ENCODE measurements around the gene RPGRIP1L.

Gene RPGRIP1L

DNA sequence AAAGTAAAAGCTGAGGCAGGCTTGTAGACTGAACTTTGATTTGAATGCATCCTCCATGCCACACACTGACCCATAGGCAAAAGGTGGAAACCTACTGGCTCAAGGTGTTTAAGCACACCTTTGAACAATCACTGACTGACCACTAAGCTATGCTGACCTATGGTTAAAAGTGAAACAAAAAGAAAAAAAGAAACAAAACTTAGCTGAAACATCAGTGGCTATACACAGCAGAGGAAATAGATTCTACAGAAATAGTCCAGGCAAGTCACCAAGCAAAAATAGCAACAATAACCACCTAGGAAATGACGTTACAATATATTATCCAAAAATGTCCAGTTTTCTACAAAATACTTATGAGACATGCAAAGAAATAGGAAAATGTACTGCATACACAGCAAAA lies 60.2 kb downstream of the RPGRIP1L start:
- DNase-seq: no peak

DNA sequence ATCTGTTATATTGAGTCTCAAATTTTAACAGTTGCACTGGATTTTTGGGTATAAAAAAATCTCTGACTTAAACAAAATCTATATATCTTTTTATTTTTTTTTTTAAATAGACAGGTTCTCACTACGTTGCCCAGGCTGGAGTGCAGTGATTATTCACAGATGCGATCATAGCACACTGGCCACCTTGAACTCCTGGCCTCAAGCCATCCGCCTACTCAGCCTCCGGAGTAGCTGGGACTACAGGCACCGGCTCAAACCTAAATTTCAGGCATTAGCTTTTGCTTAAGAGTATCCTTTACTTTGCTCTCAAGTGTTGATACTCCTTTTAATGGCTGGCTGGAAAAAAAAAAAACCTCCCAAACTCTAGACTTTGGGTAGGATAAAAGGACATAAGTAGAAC lies 61.6 kb downstream of the RPGRIP1L start:
- DNase-seq: no peak

DNA sequence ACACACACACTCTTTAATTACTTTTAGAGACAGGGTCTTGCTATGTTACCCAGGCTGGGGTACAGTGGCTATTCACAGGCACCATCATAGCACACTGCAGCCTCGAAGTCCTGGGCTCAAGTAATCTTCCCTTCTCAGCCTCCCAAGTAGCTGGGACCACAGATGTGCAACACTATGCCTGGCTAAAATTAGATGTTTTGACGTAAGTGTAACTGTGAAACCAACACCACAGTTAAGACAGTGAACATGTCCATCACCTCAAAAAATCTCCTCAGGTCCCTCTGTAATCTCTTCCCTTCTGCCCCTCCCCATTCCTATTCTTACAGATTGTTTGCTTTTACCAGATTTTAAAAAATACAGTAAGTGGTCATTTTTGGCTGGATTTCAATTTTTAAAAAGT lies 66.7 kb downstream of the RPGRIP1L start:
- DNase-seq: no peak

DNA sequence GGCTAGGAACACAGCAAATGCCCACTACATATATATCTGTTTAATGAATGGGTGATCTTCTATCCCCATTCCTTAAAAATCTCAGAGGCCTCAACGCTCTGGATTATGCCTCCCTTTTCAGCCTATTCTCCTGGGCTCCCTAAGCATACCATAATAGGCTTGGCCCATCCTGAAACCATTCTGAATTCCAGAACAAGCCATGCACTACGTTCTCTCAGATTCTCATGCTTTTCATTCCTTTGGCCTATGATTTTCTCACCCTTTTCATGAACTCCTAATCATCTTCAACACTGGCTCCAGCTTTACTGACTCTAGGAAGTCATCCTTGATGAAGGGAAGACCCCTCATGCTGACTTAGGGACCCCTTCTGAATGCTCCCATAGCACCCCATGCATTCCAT lies 71.1 kb downstream of the RPGRIP1L start:
- DNase-seq: no peak

DNA sequence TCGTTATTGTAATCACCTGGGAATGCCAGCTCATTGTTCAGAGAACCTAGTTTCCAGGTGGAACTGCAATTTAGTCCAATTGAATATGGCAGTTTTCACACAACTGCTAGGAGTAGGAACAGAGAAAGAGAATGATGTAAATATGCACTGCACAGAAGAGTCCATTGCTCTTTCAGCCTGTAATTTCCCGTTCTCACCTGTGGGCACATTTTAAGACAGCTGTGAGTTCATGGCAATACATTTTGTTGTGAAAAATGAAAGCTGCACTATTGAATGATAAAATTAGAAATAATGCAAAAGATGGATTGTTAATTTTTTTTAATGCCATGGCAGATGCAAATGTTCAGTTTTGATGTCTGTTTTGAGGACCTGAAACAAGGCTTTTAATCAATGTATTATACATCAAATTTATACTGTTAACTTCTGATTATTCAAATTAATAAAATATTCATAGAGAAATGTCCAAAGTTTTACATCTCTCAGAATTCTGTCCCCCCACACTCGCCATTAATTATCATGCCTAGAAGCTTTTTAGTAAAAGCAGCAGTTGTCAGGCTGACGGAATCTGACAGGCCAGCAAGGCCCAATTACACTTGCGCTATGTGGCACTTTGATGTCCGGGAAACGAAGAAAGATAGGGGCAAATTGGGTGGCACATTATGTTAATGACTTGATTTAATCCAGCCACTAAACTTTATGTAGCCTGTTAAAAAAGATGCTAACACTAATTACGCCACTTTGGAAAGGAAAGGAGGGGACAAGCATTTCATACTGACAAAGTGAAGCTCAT lies 72.2 kb downstream of the RPGRIP1L start:
- DNase-seq: no peak

DNA sequence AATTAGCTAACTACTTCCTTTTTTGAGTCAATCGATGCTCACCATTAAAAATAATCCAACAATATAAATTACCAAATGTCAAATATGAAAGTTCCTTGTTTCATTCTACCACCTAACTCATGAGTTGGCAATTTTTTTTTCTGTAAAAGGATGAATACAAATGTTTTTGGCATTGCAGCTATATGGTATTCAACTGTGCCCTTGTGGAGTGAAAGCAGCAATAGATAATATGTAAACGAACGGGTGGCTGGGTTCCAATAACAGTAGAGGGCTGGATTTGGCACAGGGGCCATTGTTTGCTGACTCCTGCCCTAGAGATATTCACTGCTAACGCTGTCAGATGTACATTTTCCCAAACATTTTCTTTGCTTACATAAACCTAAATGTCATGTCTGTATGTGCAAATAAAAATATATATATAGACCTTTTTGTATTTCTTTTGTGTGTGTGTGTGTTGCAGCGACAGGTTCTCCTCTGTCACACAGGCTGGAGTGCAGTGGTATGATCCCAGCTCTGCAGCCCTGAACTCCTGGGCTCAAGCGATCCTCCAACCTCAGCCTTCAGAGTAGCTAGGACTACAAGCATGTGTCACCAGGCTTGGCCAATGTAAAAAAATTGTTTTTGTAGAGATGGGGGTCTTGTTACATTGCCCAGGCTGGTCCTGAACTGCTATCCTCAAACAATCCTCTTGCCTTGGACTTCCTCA lies 73.9 kb downstream of the RPGRIP1L start:
- no peak for DNase-seq

DNA sequence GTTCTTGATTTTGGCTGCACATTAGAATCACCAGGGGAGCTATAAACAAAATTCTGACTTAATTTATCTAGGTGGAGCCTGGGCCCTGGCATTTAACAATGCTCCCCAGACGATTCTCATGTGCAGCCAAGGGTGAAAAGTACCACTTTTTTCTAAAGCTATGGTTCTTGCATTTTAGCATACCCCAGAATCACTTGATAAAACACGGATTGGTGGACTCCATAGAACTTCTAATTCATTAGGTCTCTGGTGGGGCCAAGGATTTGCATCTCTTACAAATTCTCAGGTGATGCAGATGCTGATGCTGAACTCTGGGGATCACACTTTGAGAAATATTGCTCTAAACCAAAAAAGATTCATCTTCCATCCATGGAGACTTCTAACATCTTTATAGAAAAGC lies 74.5 kb downstream of the RPGRIP1L start:
- DNase-seq: no peak

DNA sequence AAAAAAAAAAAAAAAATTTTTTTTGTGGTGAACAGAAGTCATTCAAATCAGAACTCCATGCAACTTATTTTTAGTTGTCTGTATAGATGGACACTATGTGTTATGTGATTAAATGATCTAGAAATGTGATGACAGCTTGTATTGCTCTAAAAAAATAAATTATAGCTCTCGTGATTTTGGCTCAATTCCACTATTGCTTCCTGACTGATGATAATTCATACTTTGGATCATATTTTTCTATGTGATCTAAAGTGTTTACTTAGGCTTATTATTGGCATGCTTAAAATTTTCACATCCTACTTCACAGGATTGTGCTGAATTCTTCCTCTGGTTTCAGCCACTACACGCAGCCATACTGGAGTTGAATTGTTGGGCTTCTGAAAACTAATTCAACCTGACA lies 76.8 kb downstream of the RPGRIP1L start:
- DNase-seq: no peak

DNA sequence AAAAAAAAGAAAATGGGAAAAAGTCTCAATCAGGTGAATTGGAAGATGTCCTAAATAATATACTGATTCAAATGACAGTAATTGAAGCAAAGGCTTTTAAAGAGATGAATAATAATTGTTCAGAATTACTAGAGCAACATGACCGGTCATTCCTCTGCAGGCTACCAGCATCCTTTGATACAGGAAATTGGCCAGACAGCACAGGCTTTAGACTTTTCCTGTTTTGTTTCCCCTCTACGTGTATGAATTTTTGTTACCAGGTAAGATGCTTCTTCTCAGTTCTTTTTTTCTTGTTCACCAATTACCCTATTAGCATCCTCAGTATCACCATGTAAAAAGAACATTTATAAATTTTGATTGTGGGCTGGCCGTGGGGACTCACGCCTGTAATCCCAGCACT lies 77.5 kb downstream of the RPGRIP1L start:
- no peak for DNase-seq

DNA sequence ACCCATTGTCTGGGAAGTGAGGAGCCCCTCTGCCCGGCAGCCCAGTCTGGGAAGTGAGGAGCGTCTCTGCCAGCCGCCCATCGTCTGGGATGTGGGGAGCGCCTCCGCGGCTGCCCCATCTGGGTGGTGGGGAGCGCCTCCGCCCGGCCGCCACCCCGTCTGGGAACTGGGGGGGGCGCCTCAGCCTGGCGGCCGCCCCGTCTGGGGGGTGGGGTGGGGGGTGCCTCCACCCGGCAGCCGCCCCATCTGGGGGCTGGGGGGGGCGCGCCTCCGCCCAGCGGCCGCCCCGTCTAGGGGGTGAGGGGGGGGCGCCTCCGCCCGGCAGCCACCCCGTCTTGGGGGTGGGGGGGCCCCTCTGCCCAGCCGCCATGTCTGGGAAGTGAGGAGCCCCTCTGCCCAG lies 78.4 kb downstream of the RPGRIP1L start:
- DNase-seq: no peak

DNA sequence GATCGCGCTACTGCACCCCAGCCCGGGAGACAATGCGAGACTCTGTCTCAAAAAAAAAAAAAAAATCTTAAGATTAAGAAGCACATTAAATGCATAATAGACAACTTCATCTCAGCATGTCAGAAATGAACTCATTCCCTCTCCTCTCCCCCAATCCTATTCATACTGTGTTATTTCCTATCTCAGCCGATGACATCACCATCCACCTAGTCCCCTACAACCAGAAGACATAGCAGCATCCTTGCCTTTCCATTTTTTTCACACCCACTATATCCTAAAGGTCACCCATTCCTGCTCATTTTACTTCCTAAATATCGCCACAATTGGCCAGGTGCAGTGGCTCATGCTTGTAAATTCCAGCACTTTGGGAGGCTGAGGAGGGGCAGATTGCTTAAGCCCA lies 81.3 kb downstream of the RPGRIP1L start:
- no peak for DNase-seq

DNA sequence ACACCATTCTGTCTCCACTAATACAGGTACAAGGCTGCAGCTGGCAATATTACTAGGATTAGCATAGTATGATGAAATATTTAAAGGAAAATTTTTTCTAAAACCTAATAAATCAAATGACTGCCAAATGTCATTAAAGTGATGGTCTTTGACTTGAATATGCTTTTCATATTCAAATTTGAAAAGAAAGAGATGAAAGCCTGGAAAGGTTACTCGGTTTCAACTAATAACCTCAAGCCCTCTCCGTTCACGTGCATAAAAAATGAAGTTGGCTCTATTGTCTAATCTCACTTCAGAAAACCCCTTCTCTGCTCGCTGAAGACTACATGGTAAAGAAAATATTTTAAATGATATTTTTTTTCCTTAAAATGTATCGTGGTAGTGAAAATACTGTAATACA lies 83.2 kb downstream of the RPGRIP1L start:
- DNase-seq: no peak

DNA sequence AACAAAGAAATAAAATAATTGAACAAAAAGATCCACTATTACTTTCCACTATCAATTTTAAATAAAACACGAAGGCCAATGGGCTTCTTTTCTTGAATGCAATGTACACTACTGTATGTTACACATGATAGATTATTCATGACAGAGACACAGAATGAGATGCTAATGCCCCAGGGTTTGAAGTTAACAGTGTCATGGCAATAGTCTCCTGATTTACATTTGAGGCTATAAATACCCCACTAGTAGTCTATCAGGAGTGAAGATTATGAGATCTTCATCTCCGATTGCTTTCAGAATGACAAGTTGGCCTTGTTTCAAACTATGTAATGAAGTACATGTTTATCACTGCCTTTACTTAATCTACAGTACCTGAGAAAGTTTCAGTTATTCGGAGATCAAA lies 84.4 kb downstream of the RPGRIP1L start:
- no peak for DNase-seq

DNA sequence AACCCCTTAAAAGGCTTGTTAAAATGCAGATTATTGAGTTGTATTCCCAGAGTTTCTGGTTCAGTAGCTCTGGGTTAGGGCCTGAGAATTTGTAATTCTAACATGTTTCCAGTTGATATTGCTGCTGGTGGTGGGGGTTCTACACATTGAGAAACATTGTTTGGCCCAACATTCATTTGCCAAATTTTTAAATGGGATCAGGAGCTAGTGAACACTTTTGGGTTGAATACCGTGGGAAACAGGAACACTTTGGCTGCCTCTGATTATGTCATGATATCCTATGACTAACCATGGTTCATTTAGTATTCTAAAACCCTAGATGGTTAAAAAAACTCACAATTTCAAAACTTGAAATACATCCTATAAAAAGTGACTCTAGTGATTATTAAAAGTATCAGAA lies 89.3 kb downstream of the RPGRIP1L start:
- no peak for DNase-seq

DNA sequence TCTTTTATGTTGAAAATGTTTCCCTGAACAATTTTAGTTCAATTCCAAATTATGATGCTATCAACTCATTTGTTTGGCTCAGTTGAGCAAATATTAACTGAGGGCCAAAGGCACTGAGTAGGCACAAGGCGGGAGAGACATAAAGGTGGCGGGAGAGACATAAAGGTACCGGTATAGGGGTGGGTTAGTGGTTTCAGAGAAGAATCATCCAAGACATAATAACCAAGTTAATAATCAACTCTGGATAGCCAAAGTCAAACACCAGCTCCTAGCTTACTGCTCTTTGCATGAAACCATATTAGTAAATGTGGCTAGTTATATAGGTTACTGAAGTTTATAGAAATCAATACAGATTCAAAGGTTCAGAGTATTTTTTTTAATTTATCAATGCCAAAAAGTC lies 91.7 kb downstream of the RPGRIP1L start:
- DNase-seq: no peak

DNA sequence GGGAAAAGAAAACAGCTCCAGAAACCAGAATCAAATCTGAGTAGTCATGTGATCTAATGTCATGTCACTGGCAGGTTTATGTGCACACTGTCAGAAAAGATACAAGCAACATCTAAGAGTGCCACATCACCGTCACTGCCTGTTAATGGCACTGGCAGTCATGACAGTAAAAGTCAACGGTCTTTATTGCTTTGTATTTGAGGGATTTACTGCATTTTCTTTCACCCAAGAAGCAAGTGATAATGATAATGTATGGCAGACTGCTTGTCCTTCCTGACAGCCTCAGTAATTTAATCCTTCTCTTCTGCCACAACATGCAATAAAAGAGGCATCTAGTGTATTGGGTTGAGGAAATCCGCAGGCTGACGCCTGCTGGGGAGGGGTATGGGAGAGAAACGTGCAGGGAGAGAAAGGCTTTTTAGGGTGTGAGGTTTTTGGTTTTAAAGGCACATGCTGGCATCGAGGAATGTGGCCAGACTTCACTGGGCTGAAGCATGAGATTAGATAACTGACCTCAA lies 92.4 kb downstream of the RPGRIP1L start:
- DNase-seq: no peak

DNA sequence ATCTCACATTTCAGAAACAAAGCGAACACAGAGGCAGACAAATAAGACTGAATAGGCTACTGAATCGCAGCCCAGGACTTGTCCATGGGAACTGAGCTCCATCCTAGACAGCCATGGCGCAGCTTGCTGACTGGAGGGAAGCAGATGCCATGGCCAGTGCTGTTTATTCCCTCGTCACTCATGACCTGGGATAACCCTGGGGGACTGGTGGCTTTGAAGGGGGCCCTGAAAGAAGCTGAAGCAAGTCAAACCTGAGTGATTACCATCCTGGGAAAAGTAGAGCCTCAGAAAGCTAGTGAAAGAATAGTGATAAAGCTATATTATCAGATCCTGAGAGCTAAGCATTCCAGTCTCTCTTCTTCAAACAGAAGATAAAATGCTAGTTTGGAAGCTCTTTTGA lies 94.1 kb downstream of the RPGRIP1L start:
- no peak for DNase-seq

DNA sequence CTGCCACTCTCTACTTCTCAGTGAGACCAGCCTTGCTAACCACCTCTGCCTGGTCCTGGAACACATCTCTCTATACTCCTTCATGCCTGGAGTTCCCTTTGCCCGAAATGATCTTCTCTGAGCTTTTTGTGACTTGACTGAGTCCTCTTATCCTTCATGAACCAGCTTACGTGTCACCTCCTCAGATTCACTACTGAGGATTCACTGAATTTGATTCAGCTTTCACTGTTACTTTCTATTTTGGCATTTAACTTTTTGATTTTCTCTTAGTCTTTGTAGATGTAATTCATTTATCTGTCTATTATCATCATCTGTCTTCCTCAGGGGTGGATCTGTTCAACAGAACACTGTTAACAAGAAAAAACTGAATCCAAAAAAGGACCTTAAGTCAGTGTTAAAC lies 95.6 kb downstream of the RPGRIP1L start:
- no peak for DNase-seq

DNA sequence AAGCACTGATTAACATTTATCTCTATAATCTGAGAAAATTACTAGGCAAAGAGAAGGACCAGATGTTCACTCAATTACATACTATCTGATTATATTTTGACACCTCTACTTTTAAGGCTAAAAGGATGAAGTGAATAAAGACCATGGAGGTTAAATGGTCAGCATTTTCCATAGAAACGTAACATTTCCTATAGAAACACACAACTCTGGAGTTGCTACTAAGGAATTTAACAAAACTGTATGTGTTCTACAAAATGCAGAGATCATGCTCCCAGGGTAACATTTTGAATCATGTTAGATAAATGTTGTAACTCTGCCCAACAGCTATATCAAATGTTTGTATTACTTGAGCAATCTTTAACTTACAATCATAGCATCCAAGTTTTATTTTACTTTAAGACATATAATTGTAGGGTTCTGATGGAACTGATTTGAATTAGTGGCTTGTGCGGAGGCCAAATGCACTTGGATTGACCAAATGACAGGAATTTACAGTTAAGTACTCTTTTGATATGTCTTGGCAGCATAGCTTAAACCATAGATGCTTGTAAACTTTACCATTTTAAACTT lies 97.7 kb downstream of the RPGRIP1L start:
- DNase-seq: no peak

DNA sequence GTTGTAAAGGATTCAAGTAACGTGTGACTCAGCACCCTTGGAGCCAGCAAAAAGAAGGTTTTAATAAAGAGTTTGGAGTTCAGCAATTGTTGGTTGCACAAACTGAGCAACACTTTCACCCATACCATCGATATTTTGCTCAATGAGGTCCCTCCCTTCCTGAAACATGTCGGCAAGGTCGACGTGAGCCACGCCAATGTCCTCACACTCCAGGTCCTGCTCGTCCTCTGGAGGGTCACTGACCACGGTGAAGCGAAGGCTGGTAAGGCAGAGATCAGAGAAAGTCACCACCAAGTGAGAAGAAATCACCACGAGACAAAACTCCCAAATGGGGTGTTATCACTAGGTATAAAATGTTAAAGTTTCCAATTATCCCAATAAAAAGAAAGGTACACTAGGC lies 98.3 kb downstream of the RPGRIP1L start:
- no peak for DNase-seq

DNA sequence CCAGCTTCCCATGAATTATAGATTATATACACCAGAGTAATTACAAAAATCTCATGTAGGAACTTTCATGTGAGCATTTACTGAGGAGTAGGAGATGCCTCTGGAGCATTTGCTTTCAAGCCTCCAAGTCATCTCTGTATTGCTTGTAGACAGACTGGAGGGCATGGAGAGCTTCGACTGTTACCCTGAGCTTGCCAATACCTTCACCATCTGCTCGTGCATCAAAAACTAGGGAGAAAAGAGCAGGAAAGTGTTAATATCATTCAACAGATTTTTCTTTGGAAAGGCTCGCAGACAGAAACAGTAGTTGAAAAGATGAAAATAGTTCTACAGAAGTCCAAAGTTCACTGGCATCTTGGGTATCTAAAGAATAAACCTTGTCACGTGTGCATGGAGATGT lies 101.7 kb downstream of the RPGRIP1L start:
- DNase-seq: no peak

DNA sequence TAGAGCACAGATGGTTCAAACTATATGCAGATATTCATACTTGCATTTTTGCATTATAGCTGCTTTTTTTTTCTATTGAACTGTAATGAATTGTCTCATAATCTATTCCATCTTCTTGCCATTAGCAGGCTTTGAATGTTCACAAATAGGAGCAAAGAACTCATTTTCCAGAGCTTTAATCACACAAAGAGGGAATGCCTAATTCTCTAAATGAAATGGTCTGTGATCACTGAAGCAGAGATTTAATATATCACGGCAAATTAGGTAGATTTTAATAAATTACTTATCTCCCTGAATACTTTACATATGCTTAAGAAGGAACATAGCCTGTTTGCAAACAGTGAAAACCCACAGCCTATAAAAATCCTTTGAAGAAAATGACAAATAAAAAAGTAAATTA lies 103.0 kb downstream of the RPGRIP1L start:
- DNase-seq: no peak

DNA sequence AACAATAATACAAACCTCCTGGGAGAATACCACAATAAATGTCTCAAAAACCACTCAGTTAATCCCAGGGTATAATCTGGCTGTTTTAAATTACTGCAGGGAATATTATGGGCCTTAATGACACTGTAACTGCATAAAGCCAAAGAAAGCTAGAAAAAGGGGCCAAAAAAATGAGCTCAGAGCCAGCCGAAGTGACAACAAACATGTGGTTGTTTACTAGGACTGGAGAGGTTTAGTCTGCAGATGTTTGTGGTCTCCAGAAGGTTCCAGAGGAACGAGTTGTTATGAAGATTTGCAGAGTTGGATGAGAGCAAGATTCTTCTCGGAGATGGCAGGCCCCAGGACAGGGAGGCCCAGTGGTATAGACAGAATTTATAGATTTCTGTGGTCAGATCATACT lies 103.5 kb downstream of the RPGRIP1L start:
- DNase-seq: no peak

DNA sequence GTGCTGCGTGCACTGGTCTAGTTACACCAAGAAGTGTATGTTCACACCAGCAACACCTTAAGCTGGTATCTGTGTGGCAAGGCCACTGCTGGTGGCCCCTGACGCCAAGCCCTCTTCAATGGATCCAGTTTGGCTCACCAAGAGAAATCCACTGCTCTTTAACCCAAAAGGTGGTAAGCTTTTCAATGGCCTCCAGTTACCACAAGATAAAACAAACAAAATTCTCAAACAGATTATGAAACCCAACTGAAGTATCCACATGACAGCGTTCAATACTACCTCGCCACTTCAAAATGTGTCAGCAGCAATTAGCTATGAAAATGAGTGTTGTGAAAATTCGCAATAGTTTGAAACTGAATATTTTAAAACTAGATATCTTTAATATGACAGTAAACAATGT lies 104.1 kb downstream of the RPGRIP1L start:
- DNase-seq: no peak

All from activated gamma-delta T cell treated with Interleukin-2 at 50 U/mL for 16 hours (primary cell).